HL-60 (cell line): ENCODE results near the gene MIF4GD.

Source experiments
- DNase-seq, 2 experiments: peaks; one replicate each; pipeline ENCODE4 v3.0.0-alpha.2; 2010 to 2020; ENCODE audit warnings: low read depth in 1 of 2, low spot score in 1 of 2
- H3K27ac ChIP-seq: fragments of 250-450 bp; sonication (Bioruptor Pico); replicated peaks from 2 replicates; pipeline ENCODE4 v1.5.1; 2020; ENCODE audit warnings: mild to moderate bottlenecking, moderate library complexity
- H3K27me3 ChIP-seq: fragments of 250-450 bp; sonication (Bioruptor Pico); 2 replicates; pipeline ENCODE4 v1.5.1; 2021; ENCODE audit warnings: mild to moderate bottlenecking, moderate library complexity; ENCODE audit not compliant: insufficient read depth, poor library complexity, severe bottlenecking
- H3K4me3 ChIP-seq: replicated peaks from 2 replicates; pipeline ENCODE4 v1.5.1; 2011; ENCODE audit warnings: mild to moderate bottlenecking, control low read depth, low read length; ENCODE audit not compliant: insufficient read depth
- CTCF ChIP-seq: IDR thresholded peaks from one replicate; pipeline ENCODE4 v1.5.1; 2011; ENCODE audit warnings: low read length, control low read depth, inconsistent platforms; ENCODE audit not compliant: insufficient read depth
- GABPA ChIP-seq: IDR thresholded peaks from 2 replicates; pipeline ENCODE4 v1.6.1; 2012; ENCODE audit warnings: low read depth
- POLR2AphosphoS5 ChIP-seq: IDR thresholded peaks from 2 replicates; pipeline ENCODE4 v1.6.1; 2012; ENCODE audit warnings: low read depth
- SPI1 ChIP-seq: IDR thresholded peaks from 2 replicates; pipeline ENCODE4 v1.6.1; 2012; ENCODE audit warnings: low read depth, mild to moderate bottlenecking, borderline replicate concordance
- TF ChIP-seq, protein P1 (sequence below): IDR thresholded peaks from 2 replicates; pipeline ENCODE4 v1.6.1; 2012; ENCODE audit warnings: low read depth; ENCODE audit not compliant: insufficient replicate concordance

Gene MIF4GD

GRCh38 chr17:75244133-75244866, 26.7 kb downstream of the MIF4GD start:
- Histone ChIP-seq H3K27me3 (no peaks in the 10 kb centered on the region), H3K27ac (peak overlapping the region; percentile 56), H3K4me3 (no peak overlapping the region)
- DNase-seq, result peak; percentile 88 to 98
- TF ChIP-seq POLR2AphosphoS5 (peak; percentile 87), GABPA (peak; percentile 17; the same call in 1 of the 2 replicates), SPI1 (peak; percentile 78; the same call in 1 of the 2 replicates), CTCF (no peak)
- TF ChIP-seq, protein P1, sequence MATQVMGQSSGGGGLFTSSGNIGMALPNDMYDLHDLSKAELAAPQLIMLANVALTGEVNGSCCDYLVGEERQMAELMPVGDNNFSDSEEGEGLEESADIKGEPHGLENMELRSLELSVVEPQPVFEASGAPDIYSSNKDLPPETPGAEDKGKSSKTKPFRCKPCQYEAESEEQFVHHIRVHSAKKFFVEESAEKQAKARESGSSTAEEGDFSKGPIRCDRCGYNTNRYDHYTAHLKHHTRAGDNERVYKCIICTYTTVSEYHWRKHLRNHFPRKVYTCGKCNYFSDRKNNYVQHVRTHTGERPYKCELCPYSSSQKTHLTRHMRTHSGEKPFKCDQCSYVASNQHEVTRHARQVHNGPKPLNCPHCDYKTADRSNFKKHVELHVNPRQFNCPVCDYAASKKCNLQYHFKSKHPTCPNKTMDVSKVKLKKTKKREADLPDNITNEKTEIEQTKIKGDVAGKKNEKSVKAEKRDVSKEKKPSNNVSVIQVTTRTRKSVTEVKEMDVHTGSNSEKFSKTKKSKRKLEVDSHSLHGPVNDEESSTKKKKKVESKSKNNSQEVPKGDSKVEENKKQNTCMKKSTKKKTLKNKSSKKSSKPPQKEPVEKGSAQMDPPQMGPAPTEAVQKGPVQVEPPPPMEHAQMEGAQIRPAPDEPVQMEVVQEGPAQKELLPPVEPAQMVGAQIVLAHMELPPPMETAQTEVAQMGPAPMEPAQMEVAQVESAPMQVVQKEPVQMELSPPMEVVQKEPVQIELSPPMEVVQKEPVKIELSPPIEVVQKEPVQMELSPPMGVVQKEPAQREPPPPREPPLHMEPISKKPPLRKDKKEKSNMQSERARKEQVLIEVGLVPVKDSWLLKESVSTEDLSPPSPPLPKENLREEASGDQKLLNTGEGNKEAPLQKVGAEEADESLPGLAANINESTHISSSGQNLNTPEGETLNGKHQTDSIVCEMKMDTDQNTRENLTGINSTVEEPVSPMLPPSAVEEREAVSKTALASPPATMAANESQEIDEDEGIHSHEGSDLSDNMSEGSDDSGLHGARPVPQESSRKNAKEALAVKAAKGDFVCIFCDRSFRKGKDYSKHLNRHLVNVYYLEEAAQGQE, result no peak

- DNase-seq, result peak in 1 of 2 experiments; percentile 72
- TF ChIP-seq SPI1 (no peak), GABPA (no peak), POLR2AphosphoS5 (no peak), CTCF (no peak)
- TF ChIP-seq, protein P1, result no peak
- Histone ChIP-seq H3K27ac (peak overlapping the region; percentile 51), H3K4me3 (no peak overlapping the region), H3K27me3 (no peaks in the 10 kb centered on the region)
These were observed 28.5 kb downstream of the MIF4GD start for GRCh38 chr17:75242461-75243042.

- Histone ChIP-seq H3K4me3 (no peak overlapping the region), H3K27ac (peak overlapping the region; percentile 51), H3K27me3 (no peaks in the 10 kb centered on the region)
- TF ChIP-seq, protein P1, result no peak
- no peak for TF ChIP-seq POLR2AphosphoS5
- no peak for TF ChIP-seq CTCF
- TF ChIP-seq GABPA, result no peak
- no peak for TF ChIP-seq SPI1
- no peak for DNase-seq
These were observed 29.0 kb downstream of the MIF4GD start for GRCh38 chr17:75241996-75242460.
